GM19025 (cell line): ENCODE data around the gene BLNK.

Source experiments
- ATAC-seq: cut with Tn5 transposase; IDR thresholded peaks from one replicate; pipeline ENCODE4 v1.9.1; 2021; ENCODE audit warnings: mild to moderate bottlenecking, low read depth, moderate library complexity; ENCODE audit not compliant: unreplicated experiment

BLNK gene

GRCh38 chr10:96289218-96289910, 18.0 kb upstream of the BLNK start:
- ATAC-seq, result no peak

DNA sequence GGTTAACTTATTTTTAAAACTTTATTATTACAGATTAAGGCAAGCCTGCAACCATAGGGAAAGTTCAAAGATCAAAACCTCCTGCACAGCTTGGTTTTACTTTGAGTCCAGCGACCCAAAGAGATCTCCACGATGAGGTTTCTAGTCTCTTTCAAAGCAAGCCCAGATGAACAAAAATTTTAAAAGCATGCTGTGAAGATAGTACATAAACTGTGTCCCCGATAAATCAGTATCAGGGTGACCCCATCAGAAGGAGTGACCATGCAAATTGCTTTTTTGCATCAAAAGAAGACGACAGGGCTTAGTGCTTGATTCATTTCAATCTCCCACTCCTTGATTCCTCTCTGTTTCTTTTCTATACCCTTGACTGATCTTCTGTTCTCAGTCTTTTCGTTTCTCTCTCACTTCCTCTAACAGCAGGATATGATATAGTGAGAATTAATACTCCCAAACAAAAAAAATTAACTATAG, 16.8 kb upstream of the BLNK start:
- peak; percentile 44 for ATAC-seq

DNA sequence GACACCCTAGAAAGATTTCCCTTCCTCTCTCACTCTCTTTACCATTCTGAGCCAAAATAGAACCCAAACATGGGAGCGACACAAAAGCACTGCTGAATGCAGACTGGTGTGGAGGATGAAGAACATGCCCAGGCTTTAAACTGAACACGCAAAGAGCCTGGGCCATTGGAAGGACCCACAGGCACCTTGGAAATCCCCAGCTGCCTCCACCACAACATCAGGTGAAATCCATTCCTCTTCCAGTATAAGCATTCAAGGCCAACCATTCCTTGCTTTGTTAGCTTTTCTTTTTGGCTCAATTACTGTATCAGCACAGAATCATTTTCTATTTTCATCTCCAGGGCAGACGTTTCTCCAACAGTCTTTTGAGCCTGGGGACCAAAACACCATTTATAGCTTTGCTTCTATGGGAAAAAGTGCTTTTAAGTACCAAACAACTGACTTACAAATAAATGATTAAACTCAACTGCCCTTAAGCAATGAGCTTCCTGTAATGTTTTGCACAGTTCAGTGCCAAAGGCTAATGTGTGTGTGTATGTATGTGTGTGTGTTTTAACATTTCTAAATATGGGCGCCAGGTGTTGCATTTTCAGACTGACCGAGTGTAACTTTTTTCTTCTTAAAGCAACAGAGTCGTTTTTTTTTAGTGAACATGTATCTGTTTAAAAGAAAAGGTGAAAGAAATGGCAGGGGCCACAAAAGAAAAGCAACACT, 16.2 kb upstream of the BLNK start:
- peak; percentile 64 for ATAC-seq

- no peak for ATAC-seq
Observed at GRCh38 chr10:96285331-96285752, 14.0 kb upstream of the BLNK start.

- no peak for ATAC-seq
Observed at GRCh38 chr10:96283756-96284155, 12.4 kb upstream of the BLNK start.

- no peak for ATAC-seq
Observed at GRCh38 chr10:96283351-96283750, 12.0 kb upstream of the BLNK start.

DNA sequence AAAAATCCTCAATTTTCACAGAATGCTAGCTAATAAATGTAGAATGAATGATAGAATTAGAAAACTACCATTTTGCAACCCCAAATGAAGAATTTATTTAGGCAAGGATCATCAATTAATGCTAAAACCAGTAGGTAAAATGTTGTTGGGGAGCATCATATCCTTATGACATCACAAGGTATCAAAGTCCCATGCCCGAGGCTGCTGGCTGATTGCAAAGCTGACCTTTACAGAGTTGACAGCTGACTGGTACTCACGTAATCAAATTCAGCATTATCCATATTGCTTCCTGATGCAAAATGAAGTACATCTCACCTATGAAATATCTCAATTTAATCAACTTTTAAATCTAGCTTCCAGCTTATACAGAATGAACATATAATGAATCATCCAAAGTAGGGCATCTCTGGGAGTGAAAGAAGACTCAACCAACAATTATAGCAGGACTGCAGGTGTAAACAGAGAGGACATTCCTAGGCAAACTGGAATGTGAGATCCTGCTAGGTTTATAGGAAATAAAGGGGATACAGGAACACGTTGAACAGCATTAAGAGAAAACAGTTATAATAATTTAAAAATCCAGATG, 10.2 kb upstream of the BLNK start:
- no peak for ATAC-seq

- ATAC-seq, result no peak
Observed at GRCh38 chr10:96280859-96281258, 9.5 kb upstream of the BLNK start.

GRCh38 chr10:96279191-96279641, 7.8 kb upstream of the BLNK start:
- no peak for ATAC-seq

DNA sequence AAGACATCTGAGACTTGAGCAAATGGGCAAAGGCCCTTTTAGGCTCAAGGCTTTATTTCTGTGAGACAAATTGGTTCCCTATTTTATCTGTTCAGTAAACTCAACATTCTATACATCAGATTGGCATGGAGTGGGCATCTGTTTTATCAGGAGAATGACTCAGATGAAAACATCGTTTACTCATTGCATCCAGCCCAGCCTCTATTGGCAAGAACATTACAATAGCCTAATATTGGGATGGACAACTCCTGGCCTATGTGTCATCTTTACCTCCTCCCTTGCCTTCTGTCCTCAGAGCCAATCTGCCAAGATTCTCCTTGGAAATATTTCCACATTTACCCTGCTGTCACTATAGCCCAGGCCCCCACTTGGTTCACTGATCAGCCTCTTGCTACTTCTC, 5.5 kb upstream of the BLNK start:
- no peak for ATAC-seq

DNA sequence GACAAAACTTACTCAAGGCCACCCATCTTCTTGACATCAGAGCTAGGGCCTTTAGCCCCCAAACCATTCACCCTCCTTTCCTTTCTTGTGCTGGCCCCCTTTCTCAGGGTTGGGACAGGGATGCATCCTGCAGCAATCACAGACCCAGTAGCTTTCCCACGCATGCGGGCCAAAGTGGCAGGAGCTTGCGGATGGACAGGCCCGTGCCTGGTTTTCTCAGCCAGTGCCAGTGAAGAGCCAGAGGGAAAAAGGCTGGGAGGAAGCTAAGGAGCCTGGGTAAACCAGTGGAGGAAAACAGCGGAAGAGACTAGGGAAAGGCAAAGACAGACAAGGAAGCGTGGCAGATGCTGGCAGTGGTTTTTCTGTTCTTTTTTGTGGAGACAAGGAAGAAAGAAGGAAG, 5.1 kb upstream of the BLNK start:
- ATAC-seq, result no peak

- ATAC-seq, result no peak
Observed at GRCh38 chr10:96275685-96276418, 4.5 kb upstream of the BLNK start.

DNA sequence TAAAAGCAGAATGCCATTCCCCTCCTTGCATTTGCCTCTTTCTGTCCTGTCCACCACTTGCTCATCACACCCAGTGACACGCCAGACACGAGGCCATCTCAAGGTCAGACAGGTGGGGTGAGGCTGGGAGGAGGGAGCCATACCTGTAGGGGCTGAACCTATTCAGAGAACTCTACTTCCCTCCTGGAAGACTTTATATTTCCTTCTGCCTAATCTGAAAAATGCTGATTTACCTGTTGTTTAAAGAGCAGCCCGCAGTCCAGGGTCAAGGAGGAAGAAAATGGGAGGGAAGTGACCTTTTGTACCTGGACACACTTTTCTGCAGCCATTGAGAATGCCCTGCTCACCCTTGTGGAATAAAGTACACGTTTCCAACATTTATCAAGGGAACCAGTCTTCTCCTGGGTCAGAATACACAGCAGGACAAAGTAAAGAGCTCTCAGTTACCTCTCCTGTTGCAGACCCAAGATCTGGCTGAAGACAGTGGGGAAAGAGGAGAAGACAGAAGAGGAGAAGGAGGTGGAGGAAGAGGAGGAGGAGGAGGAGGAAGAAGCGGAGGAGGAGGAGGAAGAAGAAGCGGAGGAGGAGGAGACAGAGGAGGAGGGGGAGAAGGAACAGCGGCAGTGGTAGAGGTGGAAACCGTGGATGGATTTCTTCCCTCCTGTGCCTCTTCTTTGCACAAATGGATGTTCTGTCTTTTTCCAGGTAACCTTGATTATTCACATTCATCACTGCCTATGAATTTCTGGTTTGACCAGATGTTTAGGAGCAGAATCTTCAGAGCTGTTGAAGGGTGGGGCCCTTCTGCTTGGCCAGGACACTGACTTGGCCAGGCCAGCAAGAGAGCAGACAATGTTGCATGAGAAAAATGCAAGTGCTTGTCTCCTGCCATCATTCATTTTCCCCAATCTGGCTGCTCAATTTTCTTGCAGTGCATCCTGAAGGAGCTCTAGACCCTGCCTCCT, 1.2 kb upstream of the BLNK start:
- no peak for ATAC-seq

DNA sequence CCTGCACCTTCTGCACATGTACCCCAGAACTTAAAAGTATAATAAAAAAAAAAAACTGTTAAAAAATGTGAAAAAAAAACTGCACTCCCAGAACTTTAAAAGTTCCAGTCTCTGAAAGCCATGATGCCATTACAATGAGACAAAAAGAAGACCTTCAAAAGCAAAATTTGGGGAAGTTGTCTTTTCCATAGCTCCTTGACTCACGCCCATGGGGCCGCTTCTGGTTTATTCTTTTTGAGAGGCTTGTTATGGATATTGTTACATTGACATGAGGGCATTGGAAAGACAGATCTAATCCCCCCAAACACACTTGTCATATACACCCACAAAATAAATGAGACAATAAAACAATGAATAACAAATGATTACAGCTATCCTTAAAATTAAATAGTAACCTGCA, 798 bp downstream of the BLNK start:
- no peak for ATAC-seq

DNA sequence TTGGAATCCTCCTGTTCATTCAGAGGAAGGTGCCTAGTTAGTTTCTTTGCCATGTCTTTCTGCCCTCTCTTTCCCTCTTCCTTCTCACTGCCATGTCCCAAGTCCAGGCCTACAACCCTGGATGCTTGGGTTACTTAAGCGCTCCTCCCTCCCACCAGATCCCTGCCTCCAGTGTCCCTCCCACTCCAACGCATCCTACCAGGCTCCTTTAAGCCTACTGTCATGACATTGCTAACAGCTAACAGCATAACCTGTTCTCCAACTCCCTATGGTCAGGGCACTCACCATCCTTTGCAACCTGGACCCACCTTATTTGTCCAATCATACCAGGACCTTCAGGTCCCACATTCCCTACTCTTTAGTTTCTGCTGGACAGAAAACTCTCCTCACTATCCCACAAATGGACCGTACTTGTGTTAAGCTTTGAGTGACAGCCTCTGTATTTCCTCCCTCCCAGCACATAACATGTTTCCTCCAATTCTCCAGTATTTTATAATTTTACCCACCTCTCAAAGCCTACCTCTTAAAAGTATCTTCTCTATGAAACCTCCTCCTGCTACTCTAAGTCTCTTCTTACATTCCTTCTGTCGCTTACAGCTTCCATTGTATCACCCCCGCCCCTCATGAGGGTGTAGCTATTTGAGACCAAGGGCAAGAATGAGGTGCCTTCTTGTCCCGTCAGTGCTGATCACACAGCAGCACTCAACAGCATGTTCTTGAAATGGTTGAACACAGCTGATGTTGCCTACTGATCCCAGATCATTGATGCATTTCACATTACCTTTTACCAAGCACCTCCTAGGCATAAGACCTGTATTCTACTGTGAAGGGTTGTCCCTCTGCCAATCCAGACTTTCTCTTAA, 1.7 kb downstream of the BLNK start:
- no peak for ATAC-seq

DNA sequence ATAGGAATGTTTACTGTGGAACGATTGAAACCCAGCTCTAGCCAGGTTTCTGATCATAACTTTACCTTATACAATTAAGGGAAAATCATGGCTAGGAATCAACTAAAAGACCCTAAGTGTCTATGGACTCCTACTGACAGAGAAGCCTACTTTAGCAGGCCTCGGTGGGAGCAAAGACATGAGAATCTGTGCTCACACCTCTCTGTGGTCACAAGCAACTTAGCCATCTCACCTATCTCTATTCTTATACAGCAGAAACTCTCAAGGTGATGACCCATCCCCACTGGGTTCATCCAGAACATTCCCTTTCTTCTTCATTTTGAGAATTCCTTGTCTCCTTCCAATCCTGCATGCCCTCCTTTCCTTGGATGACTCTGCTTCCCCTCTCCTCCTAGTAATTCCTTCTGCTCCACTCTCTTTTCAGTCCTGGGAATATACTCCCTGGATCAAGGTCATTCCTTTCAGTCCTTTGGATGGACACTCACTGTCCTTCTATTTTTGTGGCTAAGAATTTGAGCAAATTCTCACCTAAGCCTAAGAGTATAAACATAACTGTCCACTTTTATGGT, 2.9 kb downstream of the BLNK start:
- ATAC-seq, result no peak

GRCh38 chr10:96267234-96267705, 4.1 kb downstream of the BLNK start:
- no peak for ATAC-seq

- no peak for ATAC-seq
Observed at GRCh38 chr10:96266118-96266770, 5.1 kb downstream of the BLNK start.
